ENCODE measurements around the gene CLRN3. TPM values are rescaled to one million over a fixed set of nuclear protein-coding genes. Genes with fewer than 3 reads are reported as not detected.

CLRN3 gene
- total RNA-seq, 1 donor from 2014 or later, result not detected

- H3K4me3 Mint-ChIP-seq, result no peak overlapping the region
- POLR2A ChIA-PET, result no interaction called here
- H3K9me3 Mint-ChIP-seq, result no peaks in the 10 kb centered on the region
- ATAC-seq (ENCODE audit: low read depth) (no peak), DNase-seq (no peak)
- H3K27ac Mint-ChIP-seq, result no peak overlapping the region
- peaks cover 4% of the 10 kb centered on the region for H3K27me3 Mint-ChIP-seq
- no peaks in the 10 kb centered on the region for H3K36me3 Mint-ChIP-seq (ENCODE audit: low read depth)
- intact Hi-C loops (cut with micrococcal nuclease), result no loop called here
- TF ChIP-seq CTCF (IDR thresholded peaks at IDR 0.05), result no peak
- H3K4me1 Mint-ChIP-seq, result no peaks in the 10 kb centered on the region
- CTCF ChIA-PET, result no interaction called here
These were observed 33.7 kb upstream of the CLRN3 start for GRCh38 chr10:127926455-127926854.

DNA sequence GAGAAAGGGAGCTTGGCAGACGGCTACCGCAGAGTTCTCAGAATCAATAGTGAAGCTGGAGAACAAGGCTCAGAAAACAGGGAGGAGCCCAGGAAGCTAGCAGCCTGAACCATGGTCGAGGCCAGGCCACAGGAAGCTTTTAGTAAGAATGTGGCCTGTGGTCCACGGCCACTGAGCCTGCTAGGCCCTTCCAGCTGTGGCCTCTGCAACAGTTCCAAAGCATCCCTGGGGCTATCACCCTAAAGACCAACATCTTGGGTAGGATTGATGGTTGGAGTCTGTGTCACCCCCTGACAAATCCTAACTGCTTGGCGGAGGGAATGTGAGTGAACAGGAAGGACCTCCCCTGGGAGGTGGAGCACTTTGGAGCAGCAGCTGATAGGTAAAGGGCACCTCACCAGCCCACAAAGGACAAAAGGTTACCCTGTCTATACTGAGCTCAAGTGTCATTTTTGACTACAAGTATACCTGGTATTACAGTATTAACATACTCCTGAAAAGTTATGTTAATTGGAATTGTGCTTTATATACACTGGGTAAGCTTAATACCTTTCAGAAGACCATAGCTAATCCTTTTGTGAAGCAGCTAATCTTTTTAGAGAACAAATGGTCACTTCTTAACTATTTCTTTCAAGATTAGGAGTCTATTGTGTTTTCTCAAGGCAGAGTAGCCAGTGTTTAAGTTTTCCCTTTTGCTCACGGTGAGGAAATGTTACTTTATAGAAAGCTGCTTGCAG, 32.9 kb upstream of the CLRN3 start:
- Mint-ChIP-seq H3K36me3 (ENCODE audit: low read depth) (no peaks in the 10 kb centered on the region), H3K4me3 (no peak overlapping the region), H3K27me3 (peaks cover 2% of the 10 kb centered on the region), H3K9me3 (no peaks in the 10 kb centered on the region), H3K4me1 (no peaks in the 10 kb centered on the region), H3K27ac (no peak overlapping the region)
- intact Hi-C loops (cut with micrococcal nuclease), result no loop called here
- POLR2A ChIA-PET, result no interaction called here
- DNase-seq (no peak), ATAC-seq (ENCODE audit: low read depth) (no peak)
- CTCF ChIA-PET, result interaction anchor here (1.0 kb wide), 1 partner anchor 144 kb away, joined by 3 read pairs; no protein-coding TSS in a partner anchor
- TF ChIP-seq CTCF (IDR thresholded peaks at IDR 0.05), result no peak

DNA sequence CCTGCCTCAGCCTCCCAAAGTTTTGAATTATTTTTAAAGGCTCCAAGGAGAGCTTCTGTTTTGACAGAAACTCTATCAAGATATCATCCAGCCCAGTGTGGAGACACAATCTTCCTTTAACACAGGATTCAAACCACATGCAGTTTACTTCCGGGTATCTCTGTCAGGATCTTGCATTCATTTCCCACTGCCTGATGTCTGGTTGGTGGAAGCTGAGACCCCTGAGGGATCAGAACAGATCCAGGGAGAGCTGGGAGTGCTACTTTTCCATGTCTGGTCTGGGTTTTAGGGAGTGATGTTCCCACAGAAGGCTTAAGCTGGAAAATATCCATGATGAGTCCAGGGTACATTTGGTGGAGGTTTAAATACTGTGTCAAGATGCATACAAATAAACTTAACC, 30.9 kb upstream of the CLRN3 start:
- ChIA-PET CTCF (no interaction called here), POLR2A (no interaction called here)
- no peak for TF ChIP-seq CTCF (IDR thresholded peaks at IDR 0.05)
- peaks cover 9% of the 10 kb centered on the region for H3K4me1 Mint-ChIP-seq
- no peak overlapping the region for H3K4me3 Mint-ChIP-seq
- no peaks in the 10 kb centered on the region for H3K36me3 Mint-ChIP-seq (ENCODE audit: low read depth)
- intact Hi-C loops (cut with micrococcal nuclease), result no loop called here
- H3K27me3 Mint-ChIP-seq, result peaks cover 2% of the 10 kb centered on the region
- H3K27ac Mint-ChIP-seq, result no peak overlapping the region
- no peak for DNase-seq
- H3K9me3 Mint-ChIP-seq, result no peaks in the 10 kb centered on the region
- ATAC-seq (ENCODE audit: low read depth), result no peak

- TF ChIP-seq CTCF (IDR thresholded peaks at IDR 0.05), result no peak
- no peak for DNase-seq
- ATAC-seq (ENCODE audit: low read depth), result no peak
- Mint-ChIP-seq H3K36me3 (ENCODE audit: low read depth) (no peaks in the 10 kb centered on the region), H3K27me3 (peaks cover 2% of the 10 kb centered on the region), H3K4me1 (peaks cover 9% of the 10 kb centered on the region), H3K4me3 (no peak overlapping the region), H3K27ac (no peak overlapping the region), H3K9me3 (no peaks in the 10 kb centered on the region)
- ChIA-PET POLR2A (no interaction called here), CTCF (no interaction called here)
- intact Hi-C loops (cut with micrococcal nuclease), result no loop called here
These were observed 30.1 kb upstream of the CLRN3 start for GRCh38 chr10:127922675-127923366.

DNA sequence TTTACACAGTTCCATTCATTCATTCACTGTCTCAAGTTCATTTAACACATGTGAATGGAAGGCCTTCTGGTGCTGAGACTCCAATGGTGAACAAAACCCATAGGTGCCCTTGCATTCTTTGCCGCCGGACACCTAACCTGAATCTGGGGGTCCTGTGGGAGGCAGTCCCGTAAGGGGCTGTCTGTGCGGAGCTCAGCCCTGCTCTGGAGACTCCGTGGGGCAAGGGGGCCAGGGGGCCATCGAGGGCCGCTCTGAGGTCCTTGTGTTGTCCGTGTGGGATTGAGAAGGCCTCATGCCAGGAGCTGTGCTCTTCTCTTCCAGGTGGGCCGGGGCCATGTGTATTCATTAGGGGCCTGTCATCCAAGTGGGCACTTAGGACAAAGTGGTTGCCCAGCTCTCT, 29.5 kb upstream of the CLRN3 start:
- DNase-seq (no peak), ATAC-seq (ENCODE audit: low read depth) (no peak)
- ChIA-PET POLR2A (interaction anchor here (0.5 kb wide), 1 partner anchor 14 kb away, joined by 3 read pairs; no protein-coding TSS in a partner anchor), CTCF (no interaction called here)
- Mint-ChIP-seq H3K27me3 (peaks cover 2% of the 10 kb centered on the region), H3K4me3 (no peak overlapping the region), H3K9me3 (no peaks in the 10 kb centered on the region), H3K36me3 (ENCODE audit: low read depth) (no peaks in the 10 kb centered on the region), H3K27ac (no peak overlapping the region), H3K4me1 (peaks cover 9% of the 10 kb centered on the region)
- intact Hi-C loops (cut with micrococcal nuclease), result no loop called here
- no peak for TF ChIP-seq CTCF (IDR thresholded peaks at IDR 0.05)

Data from activated B cell treated with CpG ODN at 0.5 μM for 24 hours (primary cell).